ENCODE results near the gene RHOG.

Gene RHOG

GRCh38 chr11:3796801-3797328 is 43.9 kb downstream of the RHOG start:
- H3K27me3 ChIP-seq (ENCODE audit: insufficient read depth, poor library complexity, severe bottlenecking) = no peaks in the 10 kb centered on the region
- no peak for DNase-seq (ENCODE audit: low read depth in 1 of 2, low spot score in 1 of 2)
- TF ChIP-seq POLR2AphosphoS5 (IDR thresholded peaks at IDR 0.05; ENCODE audit: low read depth) (no peak; the same call in 1 of the 2 replicates), SPI1 (IDR thresholded peaks at IDR 0.05; ENCODE audit: borderline replicate concordance, low read depth) (no peak), GABPA (IDR thresholded peaks at IDR 0.05; ENCODE audit: low read depth) (no peak)
- TF ChIP-seq, protein P1, sequence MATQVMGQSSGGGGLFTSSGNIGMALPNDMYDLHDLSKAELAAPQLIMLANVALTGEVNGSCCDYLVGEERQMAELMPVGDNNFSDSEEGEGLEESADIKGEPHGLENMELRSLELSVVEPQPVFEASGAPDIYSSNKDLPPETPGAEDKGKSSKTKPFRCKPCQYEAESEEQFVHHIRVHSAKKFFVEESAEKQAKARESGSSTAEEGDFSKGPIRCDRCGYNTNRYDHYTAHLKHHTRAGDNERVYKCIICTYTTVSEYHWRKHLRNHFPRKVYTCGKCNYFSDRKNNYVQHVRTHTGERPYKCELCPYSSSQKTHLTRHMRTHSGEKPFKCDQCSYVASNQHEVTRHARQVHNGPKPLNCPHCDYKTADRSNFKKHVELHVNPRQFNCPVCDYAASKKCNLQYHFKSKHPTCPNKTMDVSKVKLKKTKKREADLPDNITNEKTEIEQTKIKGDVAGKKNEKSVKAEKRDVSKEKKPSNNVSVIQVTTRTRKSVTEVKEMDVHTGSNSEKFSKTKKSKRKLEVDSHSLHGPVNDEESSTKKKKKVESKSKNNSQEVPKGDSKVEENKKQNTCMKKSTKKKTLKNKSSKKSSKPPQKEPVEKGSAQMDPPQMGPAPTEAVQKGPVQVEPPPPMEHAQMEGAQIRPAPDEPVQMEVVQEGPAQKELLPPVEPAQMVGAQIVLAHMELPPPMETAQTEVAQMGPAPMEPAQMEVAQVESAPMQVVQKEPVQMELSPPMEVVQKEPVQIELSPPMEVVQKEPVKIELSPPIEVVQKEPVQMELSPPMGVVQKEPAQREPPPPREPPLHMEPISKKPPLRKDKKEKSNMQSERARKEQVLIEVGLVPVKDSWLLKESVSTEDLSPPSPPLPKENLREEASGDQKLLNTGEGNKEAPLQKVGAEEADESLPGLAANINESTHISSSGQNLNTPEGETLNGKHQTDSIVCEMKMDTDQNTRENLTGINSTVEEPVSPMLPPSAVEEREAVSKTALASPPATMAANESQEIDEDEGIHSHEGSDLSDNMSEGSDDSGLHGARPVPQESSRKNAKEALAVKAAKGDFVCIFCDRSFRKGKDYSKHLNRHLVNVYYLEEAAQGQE (IDR thresholded peaks at IDR 0.05; ENCODE audit: insufficient replicate concordance, low read depth) = no peak
- TF ChIP-seq, protein P2, sequence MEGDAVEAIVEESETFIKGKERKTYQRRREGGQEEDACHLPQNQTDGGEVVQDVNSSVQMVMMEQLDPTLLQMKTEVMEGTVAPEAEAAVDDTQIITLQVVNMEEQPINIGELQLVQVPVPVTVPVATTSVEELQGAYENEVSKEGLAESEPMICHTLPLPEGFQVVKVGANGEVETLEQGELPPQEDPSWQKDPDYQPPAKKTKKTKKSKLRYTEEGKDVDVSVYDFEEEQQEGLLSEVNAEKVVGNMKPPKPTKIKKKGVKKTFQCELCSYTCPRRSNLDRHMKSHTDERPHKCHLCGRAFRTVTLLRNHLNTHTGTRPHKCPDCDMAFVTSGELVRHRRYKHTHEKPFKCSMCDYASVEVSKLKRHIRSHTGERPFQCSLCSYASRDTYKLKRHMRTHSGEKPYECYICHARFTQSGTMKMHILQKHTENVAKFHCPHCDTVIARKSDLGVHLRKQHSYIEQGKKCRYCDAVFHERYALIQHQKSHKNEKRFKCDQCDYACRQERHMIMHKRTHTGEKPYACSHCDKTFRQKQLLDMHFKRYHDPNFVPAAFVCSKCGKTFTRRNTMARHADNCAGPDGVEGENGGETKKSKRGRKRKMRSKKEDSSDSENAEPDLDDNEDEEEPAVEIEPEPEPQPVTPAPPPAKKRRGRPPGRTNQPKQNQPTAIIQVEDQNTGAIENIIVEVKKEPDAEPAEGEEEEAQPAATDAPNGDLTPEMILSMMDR (IDR thresholded peaks at IDR 0.05; ENCODE audit: insufficient read depth, low read length) = no peak
- peak overlapping the region; percentile 95 for H3K27ac ChIP-seq (replicated peaks)
- peak overlapping the region; percentile 77 for H3K4me3 ChIP-seq (replicated peaks; ENCODE audit: insufficient read depth, low read length)

- Histone ChIP-seq H3K4me3 (replicated peaks; ENCODE audit: insufficient read depth, low read length) (peak overlapping the region; percentile 77), H3K27me3 (ENCODE audit: insufficient read depth, poor library complexity, severe bottlenecking) (no peaks in the 10 kb centered on the region), H3K27ac (replicated peaks) (peak overlapping the region; percentile 95)
- TF ChIP-seq, protein P1 (IDR thresholded peaks at IDR 0.05; ENCODE audit: insufficient replicate concordance, low read depth) = no peak
- DNase-seq (ENCODE audit: low read depth in 1 of 2, low spot score in 1 of 2) = no peak
These were observed 44.4 kb downstream of the RHOG start for GRCh38 chr11:3796346-3796745.

DNA sequence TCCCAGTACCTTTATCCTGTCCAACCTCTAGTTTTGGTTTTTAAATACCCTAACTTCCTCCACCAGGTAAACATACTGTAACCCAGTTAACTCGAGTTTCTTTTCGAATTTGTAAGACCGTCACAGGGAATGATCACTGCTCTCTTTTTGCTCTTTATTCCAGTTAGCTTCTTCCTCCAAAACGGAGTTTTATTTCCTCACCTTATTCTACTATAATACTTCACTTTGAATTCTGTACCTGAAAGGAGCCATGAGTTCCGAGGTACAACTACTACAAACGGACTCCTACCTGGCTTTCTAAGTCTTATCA is 44.8 kb downstream of the RHOG start:
- TF ChIP-seq, protein P2 (IDR thresholded peaks at IDR 0.05; ENCODE audit: insufficient read depth, low read length) = no peak
- TF ChIP-seq, protein P1 (IDR thresholded peaks at IDR 0.05; ENCODE audit: insufficient replicate concordance, low read depth) = no peak
- TF ChIP-seq GABPA (IDR thresholded peaks at IDR 0.05; ENCODE audit: low read depth) = no peak
- no peak for TF ChIP-seq SPI1 (IDR thresholded peaks at IDR 0.05; ENCODE audit: borderline replicate concordance, low read depth)
- TF ChIP-seq POLR2AphosphoS5 (IDR thresholded peaks at IDR 0.05; ENCODE audit: low read depth) = no peak
- peak overlapping the region; percentile 77 for H3K4me3 ChIP-seq (replicated peaks; ENCODE audit: insufficient read depth, low read length)
- H3K27ac ChIP-seq (replicated peaks) = peak overlapping the region; percentile 95
- no peaks in the 10 kb centered on the region for H3K27me3 ChIP-seq (ENCODE audit: insufficient read depth, poor library complexity, severe bottlenecking)
- no peak for DNase-seq (ENCODE audit: low read depth in 1 of 2, low spot score in 1 of 2)

Measured in HL-60 (cell line).